NCI-H1694 (cell line): ENCODE results near the gene CDH22.

Experiments
- DNase-seq: peaks from one replicate; lab custom pipeline; 2025; lab: John Stamatoyannopoulos, UW

The CDH22 gene

GRCh38 chr20:46300281-46300680 lies 8.0 kb downstream of the CDH22 start:
- DNase-seq = no peak

GRCh38 chr20:46299078-46299477 lies 9.2 kb downstream of the CDH22 start:
- DNase-seq = no peak

- DNase-seq = no peak
Measured at GRCh38 chr20:46298374-46298773, 9.9 kb downstream of the CDH22 start.

GRCh38 chr20:46296526-46297250 lies 11.6 kb downstream of the CDH22 start:
- no peak for DNase-seq

GRCh38 chr20:46293084-46293483 lies 15.2 kb downstream of the CDH22 start:
- no peak for DNase-seq

GRCh38 chr20:46291401-46291800 lies 16.9 kb downstream of the CDH22 start:
- DNase-seq = no peak

- DNase-seq = no peak
Measured at GRCh38 chr20:46289432-46289831, 18.9 kb downstream of the CDH22 start.

- no peak for DNase-seq
Measured at GRCh38 chr20:46286977-46287376, 21.3 kb downstream of the CDH22 start.

- DNase-seq = no peak
Measured at GRCh38 chr20:46286382-46286781, 21.9 kb downstream of the CDH22 start.

GRCh38 chr20:46285740-46286139 lies 22.6 kb downstream of the CDH22 start:
- no peak for DNase-seq

- DNase-seq = no peak
Measured at GRCh38 chr20:46285072-46285471, 23.2 kb downstream of the CDH22 start.

GRCh38 chr20:46284040-46284427 lies 24.3 kb downstream of the CDH22 start:
- DNase-seq = no peak

GRCh38 chr20:46283426-46284039 lies 24.8 kb downstream of the CDH22 start:
- DNase-seq = no peak

- DNase-seq = no peak
Measured at GRCh38 chr20:46282669-46283068, 25.6 kb downstream of the CDH22 start.

GRCh38 chr20:46279103-46279502 lies 29.2 kb downstream of the CDH22 start:
- DNase-seq = no peak

GRCh38 chr20:46277602-46278001 lies 30.7 kb downstream of the CDH22 start:
- DNase-seq = no peak

- no peak for DNase-seq
Measured at GRCh38 chr20:46276531-46276930, 31.8 kb downstream of the CDH22 start.

GRCh38 chr20:46275091-46275490 lies 33.2 kb downstream of the CDH22 start:
- DNase-seq = no peak

GRCh38 chr20:46273717-46274116 lies 34.6 kb downstream of the CDH22 start:
- no peak for DNase-seq

- no peak for DNase-seq
Measured at GRCh38 chr20:46272389-46273047, 35.8 kb downstream of the CDH22 start.

GRCh38 chr20:46270977-46271744 lies 37.1 kb downstream of the CDH22 start:
- DNase-seq = no peak

- DNase-seq = no peak
Measured at GRCh38 chr20:46269372-46269771, 38.9 kb downstream of the CDH22 start.

GRCh38 chr20:46268662-46269061 lies 39.6 kb downstream of the CDH22 start:
- DNase-seq = no peak
